H1 (cell line): ENCODE measurements around the gene ARHGAP24. TPM values are rescaled to one million over a fixed set of nuclear protein-coding genes. Genes with fewer than 3 reads are reported as not detected.

ENCODE experiments used
- CEBPB ChIP-seq: IDR thresholded peaks from 2 replicates; pipeline ENCODE4 v1.6.1; 2012; ENCODE audit warnings: low read depth, low read length
- KDM1A ChIP-seq: fragments of 200-600, 300-600 bp; sonication (generic); IDR thresholded peaks from 2 replicates; pipeline ENCODE4 v1.7.1; 2016; ENCODE audit warnings: mild to moderate bottlenecking, low read length, borderline replicate concordance
- RFX5 ChIP-seq: IDR thresholded peaks from 2 replicates; pipeline ENCODE4 v1.6.1; 2011; ENCODE audit warnings: low read depth, low read length, improper control_type of control experiment, borderline replicate concordance
- SAP30 ChIP-seq: fragments of 300-600 bp; sonication (generic); IDR thresholded peaks from 2 replicates; pipeline ENCODE4 v1.7.1; 2012; ENCODE audit warnings: low read length, moderate library complexity, mild to moderate bottlenecking, inconsistent platforms; ENCODE audit not compliant: insufficient read depth, insufficient replicate concordance
- TAF7 ChIP-seq: optimal IDR thresholded peaks from 2 replicates; pipeline ENCODE3; 2011; ENCODE audit warnings: low read depth, mild to moderate bottlenecking, inconsistent platforms, low read length, moderate library complexity, borderline replicate concordance
- TCF12 ChIP-seq: IDR thresholded peaks from 2 replicates; pipeline ENCODE4 v1.6.1; 2011; ENCODE audit warnings: low read depth, mild to moderate bottlenecking, low read length
- polyA plus RNA-seq, 7 experiments: library from polyadenylated mRNA; depleted of rRNA in 3 of 7; stranded (reverse) in 5 of 7; unstranded in 2 of 7; fragments of >200 nt in 5 of 7; fragments of 200-250 nt in 2 of 7; gene quantifications; 1 replicate in 5 of 7; 2 replicates in 1 of 7; 4 replicates in 1 of 7; pipeline versions ENCODE4 v1.2.1 to v1.2.3, GENCODE V29; 2011 to 2013; ENCODE audit warnings: missing spikeins in 2 of 7, mixed read lengths in 2 of 7
- total RNA-seq: library from RNA; stranded (reverse); fragmentation: NEBNext Ultra II Directional; extraction: Animal tissue kit (Norgen Biotek cat#: 25700); gene quantifications from 2 replicates; pipeline ENCODE4 v1.2.1, GENCODE V29; 2021

ARHGAP24 gene
- total and polyA plus RNA-seq, 2 of the 8 experiments (the other 6 are each of a cell fraction or from before 2014, with no cell fraction given): 0.08 to 0.50 TPM

DNA sequence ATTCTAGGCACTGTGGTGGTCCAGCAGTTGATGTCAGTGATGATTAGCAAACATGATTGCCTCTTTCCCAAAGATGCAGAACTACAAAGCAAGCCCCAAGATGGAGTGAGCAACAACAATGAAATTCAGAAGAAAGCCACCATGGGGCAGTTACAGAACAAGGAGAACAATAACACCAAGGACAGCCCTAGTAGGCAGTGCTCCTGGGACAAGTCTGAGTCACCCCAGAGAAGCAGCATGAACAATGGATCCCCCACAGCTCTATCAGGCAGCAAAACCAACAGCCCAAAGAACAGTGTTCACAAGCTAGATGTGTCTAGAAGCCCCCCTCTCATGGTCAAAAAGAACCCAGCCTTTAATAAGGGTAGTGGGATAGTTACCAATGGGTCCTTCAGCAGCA, 519.6 kb downstream of the ARHGAP24 start (continued):
- TF ChIP-seq TAF7 (no peak), RFX5 (no peak), SAP30 (no peak), KDM1A (no peak), CEBPB (no peak), TCF12 (no peak)
